ENCODE data around the gene SNRK.

Gene SNRK

DNA sequence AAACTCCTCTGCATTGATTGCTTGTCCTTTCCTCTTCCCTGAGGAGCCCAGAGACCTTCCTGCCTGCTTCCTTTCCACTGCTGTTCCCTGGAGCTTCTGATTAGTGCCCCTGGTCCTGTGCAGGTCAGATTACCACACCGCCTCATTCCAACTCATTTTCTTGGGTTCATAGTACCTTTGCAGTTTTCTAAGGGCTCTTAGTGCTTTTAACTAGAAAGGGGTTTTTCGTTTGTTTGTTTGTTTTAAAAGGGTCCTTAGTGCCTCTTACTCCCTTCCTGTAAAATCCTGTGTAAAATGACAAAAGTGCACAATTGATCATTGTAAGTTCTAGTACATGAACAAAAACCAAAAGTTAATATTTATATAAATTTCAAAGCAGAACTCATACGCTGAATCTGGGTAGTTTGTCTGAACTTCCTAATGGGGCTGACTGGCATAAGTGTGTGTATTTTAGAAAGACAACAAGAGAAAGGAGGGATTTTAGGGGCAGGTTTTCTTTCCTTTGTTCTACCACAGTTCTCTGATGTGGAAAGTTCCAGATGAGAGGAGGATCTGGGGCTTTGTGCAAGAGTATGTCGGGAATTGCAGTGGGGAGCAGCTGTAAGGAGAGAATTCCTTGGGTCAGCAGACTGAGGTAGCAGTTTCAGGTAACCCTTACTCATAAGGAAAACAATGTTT is 30.6 kb downstream of the SNRK start:
- no peak for DNase-seq (ENCODE audit: low read depth)

- DNase-seq (ENCODE audit: low read depth), result no peak
Measured at GRCh38 chr3:43317461-43318316, 31.3 kb downstream of the SNRK start.

DNA sequence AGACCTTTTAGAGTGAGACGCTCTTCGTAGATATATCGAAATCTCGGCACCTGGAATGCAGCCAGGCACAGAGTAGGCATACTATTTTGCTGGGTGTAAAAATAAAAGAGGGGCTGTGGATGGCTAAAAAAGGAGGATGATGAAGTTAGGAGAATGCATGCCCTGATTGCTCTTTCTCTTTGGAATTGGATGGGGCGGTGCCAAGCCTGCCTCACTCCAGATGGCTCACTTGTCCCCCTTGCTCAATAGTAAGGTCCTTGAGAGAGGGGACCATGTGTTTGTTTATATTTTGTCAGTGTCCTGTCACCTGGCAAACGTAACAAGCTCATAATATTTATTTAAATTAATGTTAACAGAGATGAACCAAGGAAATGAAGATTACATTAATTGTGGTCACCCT is 33.0 kb downstream of the SNRK start:
- no peak for DNase-seq (ENCODE audit: low read depth)

GRCh38 chr3:43319794-43320193 is 33.5 kb downstream of the SNRK start:
- no peak for DNase-seq (ENCODE audit: low read depth)

- DNase-seq (ENCODE audit: low read depth), result no peak
Measured at GRCh38 chr3:43320288-43320687, 33.9 kb downstream of the SNRK start.

GRCh38 chr3:43323541-43323940 is 37.2 kb downstream of the SNRK start:
- no peak for DNase-seq (ENCODE audit: low read depth)

DNA sequence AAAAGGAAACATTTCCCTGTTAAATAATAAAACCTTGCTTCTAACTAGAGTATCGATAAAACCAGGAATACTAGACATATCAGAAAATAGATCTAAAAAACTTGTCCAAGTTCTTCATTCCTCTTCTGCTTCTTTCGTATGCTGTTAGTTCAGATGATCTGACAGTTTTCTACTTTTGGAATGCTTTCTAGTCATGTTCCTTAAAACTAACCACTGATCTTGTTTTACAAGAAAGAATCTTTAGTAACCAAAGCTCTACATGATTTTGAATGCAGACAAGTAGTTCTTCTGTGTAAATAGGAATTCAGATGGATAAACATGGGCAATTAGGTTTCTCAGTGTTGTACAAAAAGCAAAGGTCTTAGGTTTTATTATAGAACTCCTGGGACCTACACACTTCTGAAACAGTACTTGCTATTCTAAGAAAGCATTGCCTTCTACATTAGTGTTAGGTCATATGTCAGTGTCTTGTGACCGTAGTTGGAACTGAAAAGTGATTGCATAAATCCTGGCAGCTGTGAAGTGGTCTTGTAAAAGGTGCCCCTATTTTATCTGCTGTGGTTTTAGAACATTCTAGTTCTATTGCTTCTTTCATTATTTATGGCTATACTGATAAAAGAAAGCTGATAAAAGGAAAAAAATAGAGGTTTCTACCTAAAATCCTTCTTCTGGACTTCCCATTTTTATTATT is 40.7 kb downstream of the SNRK start:
- no peak for DNase-seq (ENCODE audit: low read depth)

- no peak for DNase-seq (ENCODE audit: low read depth)
Measured at GRCh38 chr3:43327582-43327979, 41.2 kb downstream of the SNRK start.

DNA sequence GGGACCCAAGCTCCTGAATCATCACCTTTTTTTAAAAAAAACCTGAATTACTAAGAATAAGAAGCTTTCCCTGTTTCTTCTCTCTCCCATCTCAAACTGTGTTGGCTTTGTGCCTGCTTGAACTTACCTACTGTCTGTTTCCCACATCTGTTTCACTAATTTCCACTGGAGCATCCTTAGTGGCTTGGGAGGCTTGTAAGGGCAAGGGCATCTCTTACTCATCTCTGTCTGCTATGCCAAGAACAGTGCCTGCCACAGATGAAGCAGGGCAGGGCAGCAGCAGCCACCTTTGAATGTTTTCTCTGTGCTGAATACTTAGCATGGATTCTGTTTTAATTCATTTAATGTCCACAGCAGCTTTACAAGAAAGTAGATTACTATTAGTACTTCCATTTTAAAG is 42.3 kb downstream of the SNRK start:
- no peak for DNase-seq (ENCODE audit: low read depth)

DNA sequence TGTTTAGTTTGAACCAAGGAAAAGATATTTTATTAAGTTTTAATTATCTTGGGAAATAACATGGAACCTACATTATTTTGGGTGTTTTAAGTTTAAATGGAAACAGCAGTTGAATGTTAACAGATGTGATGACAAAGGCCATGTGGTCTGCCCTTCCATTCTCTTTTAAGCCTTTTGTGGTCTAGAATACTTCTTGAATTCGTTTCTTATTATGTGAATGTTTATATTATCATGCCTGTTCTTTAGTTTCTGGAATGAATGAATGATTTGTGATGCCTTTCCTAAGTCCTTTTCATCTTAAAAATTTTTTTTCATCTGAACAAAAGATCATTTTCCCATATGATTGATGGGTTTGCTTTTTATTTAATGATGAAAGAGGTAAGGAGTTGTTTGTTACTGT is 44.6 kb downstream of the SNRK start:
- DNase-seq (ENCODE audit: low read depth), result no peak

GRCh38 chr3:43331381-43331780 is 45.0 kb downstream of the SNRK start:
- DNase-seq (ENCODE audit: low read depth), result no peak

GRCh38 chr3:43334976-43335375 is 48.6 kb downstream of the SNRK start:
- DNase-seq (ENCODE audit: low read depth), result no peak

- DNase-seq (ENCODE audit: low read depth), result no peak
Measured at GRCh38 chr3:43335799-43336198, 49.5 kb downstream of the SNRK start.

DNA sequence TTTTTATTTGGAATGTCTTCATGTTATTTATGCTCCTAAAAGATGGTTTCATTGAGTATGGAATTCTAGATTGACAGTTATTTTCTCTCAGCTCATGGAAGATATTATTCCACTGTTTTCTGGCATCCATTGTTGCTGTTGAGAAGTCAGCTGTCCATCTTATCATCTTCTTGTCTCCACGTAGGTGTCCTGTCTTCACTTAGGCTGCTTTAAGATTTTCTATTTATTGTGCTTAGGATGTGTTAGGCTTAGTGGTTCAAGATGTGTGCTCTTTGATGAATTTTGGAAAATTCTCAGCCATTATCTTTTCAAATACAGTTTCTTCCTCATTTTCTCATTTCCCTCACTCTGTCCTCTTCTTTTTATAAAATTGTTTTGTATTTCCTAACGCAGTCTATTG is 52.0 kb downstream of the SNRK start:
- DNase-seq (ENCODE audit: low read depth), result no peak

GRCh38 chr3:43340403-43340802 is 54.1 kb downstream of the SNRK start:
- no peak for DNase-seq (ENCODE audit: low read depth)

DNA sequence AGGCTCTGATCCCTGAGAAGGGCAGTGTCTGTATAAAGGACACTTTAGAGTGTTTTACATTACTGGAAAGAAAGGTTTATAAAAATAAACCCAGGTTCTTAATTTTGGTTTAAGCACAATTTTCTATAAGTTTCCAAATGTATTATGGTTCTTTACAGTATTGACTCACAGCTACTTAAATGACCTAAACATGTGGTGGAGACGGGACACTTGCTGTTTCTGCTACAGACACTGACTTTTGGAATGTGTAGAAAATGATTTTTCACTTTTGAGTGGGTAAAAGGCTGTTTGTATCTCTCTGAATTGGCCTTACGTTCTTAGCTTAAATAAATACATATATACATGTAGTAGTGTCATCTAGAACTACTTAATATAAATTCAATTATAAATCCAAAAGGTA is 55.4 kb downstream of the SNRK start:
- no peak for DNase-seq (ENCODE audit: low read depth)

DNA sequence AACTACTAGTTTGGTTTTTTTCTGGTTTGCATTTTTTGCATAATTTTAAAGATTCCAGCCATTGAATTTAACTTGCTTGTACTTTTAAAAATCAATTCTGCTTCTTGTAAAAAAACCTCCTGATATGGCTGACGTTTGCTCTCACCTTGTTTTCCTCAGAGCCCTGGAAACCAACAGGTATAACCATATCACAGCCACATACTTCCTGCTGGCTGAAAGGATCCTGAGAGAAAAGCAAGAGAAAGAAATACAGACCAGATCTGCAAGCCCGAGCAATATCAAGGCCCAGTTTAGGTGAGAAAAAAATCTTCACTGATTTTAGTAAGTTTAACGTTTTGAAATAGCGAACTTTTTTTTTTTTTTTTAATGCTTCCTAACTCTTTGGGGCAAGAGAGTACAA is 56.8 kb downstream of the SNRK start:
- DNase-seq (ENCODE audit: low read depth), result no peak

GRCh38 chr3:43343815-43344214 is 57.5 kb downstream of the SNRK start:
- no peak for DNase-seq (ENCODE audit: low read depth)

- DNase-seq (ENCODE audit: low read depth), result no peak
Measured at GRCh38 chr3:43344520-43344919, 58.2 kb downstream of the SNRK start.

DNA sequence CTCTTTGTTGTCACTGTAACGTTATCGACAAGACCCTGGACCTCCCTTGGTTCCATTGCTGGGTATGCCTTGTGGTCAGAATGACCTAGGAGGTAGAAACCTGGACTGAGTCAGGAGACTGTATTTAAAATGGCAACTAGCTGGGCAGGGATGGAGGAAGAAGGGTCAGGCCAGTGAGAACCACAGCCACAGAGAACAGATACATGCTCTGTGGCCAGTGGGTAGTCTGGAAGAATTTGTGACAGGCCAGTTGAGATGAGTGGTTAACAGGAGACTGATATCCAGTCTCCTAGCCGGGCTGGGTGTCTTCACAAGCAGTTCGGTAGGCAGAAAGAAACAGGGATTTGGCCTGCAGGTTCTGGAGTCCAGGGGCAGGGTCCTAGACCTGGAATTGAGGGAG is 58.9 kb downstream of the SNRK start:
- no peak for DNase-seq (ENCODE audit: low read depth)

- no peak for DNase-seq (ENCODE audit: low read depth)
Measured at GRCh38 chr3:43345877-43346276, 59.5 kb downstream of the SNRK start.

DNA sequence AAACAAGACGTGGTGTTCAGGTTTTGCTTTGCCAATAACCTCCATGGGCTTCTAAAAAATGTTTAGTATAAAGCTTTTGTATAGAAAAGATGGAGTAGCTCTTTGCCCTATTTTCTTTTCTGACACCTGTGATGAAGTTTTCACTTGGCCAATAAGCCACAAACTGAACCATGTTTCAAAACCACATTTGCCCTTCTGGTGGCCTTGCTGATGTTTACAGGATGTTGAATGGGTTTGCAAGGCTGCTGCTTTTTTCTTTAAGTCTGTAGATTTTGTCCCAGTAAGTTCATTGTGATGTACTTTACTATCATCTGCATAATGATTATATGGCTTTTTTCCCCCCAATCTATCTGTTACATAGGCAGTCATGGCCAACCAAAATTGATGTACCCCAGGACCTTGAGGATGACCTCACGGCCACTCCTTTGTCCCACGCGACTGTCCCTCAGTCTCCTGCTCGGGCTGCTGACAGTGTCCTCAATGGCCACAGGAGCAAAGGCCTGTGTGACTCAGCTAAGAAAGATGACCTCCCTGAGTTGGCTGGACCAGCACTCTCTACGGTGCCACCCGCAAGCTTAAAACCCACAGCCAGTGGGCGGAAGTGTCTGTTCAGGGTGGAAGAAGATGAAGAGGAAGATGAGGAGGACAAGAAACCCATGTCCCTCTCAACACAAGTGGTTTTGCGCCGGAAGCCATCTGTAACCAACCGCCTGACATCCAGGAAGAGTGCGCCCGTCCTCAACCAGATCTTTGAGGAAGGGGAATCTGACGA is 60.8 kb downstream of the SNRK start:
- DNase-seq (ENCODE audit: low read depth), result no peak

Measured in activated T-helper 1 cell treated with Interleukin-2 at 50 U/mL for 16 hours (primary cell).